ENCODE measurements around the gene IRX4.

DNA sequence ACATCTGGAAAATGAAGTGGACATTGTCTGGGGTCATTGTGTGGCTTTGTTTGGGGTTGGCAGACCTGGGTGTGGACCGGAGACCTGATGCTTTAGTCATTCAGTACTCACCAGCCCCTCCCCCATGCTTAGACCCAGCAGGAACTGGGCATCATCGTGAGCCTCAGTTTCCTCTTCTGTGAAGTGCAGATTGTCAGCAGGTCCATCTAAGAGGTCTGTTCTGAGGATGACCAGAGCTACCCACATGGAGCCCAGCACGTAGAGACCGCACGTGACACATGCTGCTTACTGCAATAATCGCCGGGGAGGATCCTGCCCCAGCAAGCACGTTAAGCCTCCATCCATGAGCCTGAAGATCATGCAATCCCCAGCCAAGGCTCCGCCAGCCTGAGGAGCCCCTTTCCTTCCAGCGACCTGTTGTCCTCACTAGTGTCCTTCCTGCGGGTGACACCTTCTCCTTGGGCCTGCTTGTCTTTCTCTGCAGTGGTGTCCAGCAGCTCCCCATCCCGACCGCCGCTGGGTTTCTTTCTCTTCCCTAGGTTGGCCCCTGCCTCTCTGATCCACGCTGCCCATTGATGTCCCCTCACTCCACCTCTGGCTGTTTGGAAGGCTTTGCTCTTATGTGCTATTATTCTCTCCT, 26.7 kb upstream of the IRX4 start:
- TF ChIP-seq, protein P1, sequence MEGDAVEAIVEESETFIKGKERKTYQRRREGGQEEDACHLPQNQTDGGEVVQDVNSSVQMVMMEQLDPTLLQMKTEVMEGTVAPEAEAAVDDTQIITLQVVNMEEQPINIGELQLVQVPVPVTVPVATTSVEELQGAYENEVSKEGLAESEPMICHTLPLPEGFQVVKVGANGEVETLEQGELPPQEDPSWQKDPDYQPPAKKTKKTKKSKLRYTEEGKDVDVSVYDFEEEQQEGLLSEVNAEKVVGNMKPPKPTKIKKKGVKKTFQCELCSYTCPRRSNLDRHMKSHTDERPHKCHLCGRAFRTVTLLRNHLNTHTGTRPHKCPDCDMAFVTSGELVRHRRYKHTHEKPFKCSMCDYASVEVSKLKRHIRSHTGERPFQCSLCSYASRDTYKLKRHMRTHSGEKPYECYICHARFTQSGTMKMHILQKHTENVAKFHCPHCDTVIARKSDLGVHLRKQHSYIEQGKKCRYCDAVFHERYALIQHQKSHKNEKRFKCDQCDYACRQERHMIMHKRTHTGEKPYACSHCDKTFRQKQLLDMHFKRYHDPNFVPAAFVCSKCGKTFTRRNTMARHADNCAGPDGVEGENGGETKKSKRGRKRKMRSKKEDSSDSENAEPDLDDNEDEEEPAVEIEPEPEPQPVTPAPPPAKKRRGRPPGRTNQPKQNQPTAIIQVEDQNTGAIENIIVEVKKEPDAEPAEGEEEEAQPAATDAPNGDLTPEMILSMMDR (IDR thresholded peaks at IDR 0.05) = no peak
- TF ChIP-seq, protein P2, sequence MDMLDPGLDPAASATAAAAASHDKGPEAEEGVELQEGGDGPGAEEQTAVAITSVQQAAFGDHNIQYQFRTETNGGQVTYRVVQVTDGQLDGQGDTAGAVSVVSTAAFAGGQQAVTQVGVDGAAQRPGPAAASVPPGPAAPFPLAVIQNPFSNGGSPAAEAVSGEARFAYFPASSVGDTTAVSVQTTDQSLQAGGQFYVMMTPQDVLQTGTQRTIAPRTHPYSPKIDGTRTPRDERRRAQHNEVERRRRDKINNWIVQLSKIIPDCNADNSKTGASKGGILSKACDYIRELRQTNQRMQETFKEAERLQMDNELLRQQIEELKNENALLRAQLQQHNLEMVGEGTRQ (IDR thresholded peaks at IDR 0.05; ENCODE audit: borderline replicate concordance, low read depth, low read length) = no peak
- TF ChIP-seq, protein P3, sequence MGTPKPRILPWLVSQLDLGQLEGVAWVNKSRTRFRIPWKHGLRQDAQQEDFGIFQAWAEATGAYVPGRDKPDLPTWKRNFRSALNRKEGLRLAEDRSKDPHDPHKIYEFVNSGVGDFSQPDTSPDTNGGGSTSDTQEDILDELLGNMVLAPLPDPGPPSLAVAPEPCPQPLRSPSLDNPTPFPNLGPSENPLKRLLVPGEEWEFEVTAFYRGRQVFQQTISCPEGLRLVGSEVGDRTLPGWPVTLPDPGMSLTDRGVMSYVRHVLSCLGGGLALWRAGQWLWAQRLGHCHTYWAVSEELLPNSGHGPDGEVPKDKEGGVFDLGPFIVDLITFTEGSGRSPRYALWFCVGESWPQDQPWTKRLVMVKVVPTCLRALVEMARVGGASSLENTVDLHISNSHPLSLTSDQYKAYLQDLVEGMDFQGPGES (IDR thresholded peaks at IDR 0.05; ENCODE audit: low read depth, low read length) = no peak
- TF ChIP-seq GATA2 (CRISPR knock-in tag; IDR thresholded peaks at IDR 0.05) = no peak
- no peak for TF ChIP-seq RAD21 (IDR thresholded peaks at IDR 0.05; ENCODE audit: low read length)
- TF ChIP-seq, protein P4, sequence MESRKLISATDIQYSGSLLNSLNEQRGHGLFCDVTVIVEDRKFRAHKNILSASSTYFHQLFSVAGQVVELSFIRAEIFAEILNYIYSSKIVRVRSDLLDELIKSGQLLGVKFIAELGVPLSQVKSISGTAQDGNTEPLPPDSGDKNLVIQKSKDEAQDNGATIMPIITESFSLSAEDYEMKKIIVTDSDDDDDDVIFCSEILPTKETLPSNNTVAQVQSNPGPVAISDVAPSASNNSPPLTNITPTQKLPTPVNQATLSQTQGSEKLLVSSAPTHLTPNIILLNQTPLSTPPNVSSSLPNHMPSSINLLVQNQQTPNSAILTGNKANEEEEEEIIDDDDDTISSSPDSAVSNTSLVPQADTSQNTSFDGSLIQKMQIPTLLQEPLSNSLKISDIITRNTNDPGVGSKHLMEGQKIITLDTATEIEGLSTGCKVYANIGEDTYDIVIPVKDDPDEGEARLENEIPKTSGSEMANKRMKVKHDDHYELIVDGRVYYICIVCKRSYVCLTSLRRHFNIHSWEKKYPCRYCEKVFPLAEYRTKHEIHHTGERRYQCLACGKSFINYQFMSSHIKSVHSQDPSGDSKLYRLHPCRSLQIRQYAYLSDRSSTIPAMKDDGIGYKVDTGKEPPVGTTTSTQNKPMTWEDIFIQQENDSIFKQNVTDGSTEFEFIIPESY (IDR thresholded peaks at IDR 0.05; ENCODE audit: borderline replicate concordance, low read depth) = no peak

Measured in SK-N-SH (cell line).